ENCODE results near the gene KCNAB1. TPM values are rescaled to one million over a fixed set of nuclear protein-coding genes. Genes with fewer than 3 reads are reported as not detected.

KCNAB1 gene
- polyA plus RNA-seq, 1 donor (not counting 4 experiments of a cell fraction or from before 2014, with no cell fraction given): 0.03 TPM

- H3K4me1 ChIP-seq (ENCODE audit: control insufficient read depth, extremely low read depth, insufficient read depth, low read length): peaks cover 5% of the 10 kb centered on the region
- no peaks in the 10 kb centered on the region for H3K36me3 ChIP-seq (ENCODE audit: control insufficient read depth in 2 of 2, extremely low read depth in 1 of 2, insufficient read depth in 2 of 2, low read length in 2 of 2)
- DNase-seq (ENCODE audit: low read depth, low spot score) (no peak), FAIRE-seq (no peak)
- H3K4me2 ChIP-seq (ENCODE audit: control insufficient read depth, extremely low read depth, insufficient read depth, low read depth, low read length): no peak overlapping the region
- H3K27me3 ChIP-seq (ENCODE audit: control insufficient read depth, extremely low read depth, insufficient read depth, low read length): no peaks in the 10 kb centered on the region
- no peaks in the 10 kb centered on the region for H4K20me1 ChIP-seq (ENCODE audit: control insufficient read depth, extremely low read depth, insufficient read depth, low read length)
- H3K4me3 ChIP-seq (ENCODE audit: control insufficient read depth in 2 of 3, extremely low read depth in 1 of 3, insufficient read depth in 2 of 3, low read depth in 1 of 3, low read length in 3 of 3): no peak overlapping the region
- H3K79me2 ChIP-seq (ENCODE audit: control insufficient read depth, insufficient read depth, low read length): no peaks in the 10 kb centered on the region
- no peak overlapping the region for H2AFZ ChIP-seq (ENCODE audit: control insufficient read depth, low read length)
- H3K9me1 ChIP-seq (ENCODE audit: control insufficient read depth, extremely low read depth, insufficient read depth, low read length): no peaks in the 10 kb centered on the region
- TF ChIP-seq EZH2 (IDR thresholded peaks at IDR 0.05; ENCODE audit: low read length) (no peak), CTCF (optimal IDR thresholded peaks at IDR 0.05 in 1 of 3, IDR thresholded peaks at IDR 0.05 in 1 of 3, conservative IDR thresholded peaks at IDR 0.05 in 1 of 3; ENCODE audit: extremely low read depth in 1 of 3, insufficient read depth in 2 of 3, low read length in 3 of 3) (no peak)
- H3K9me3 ChIP-seq (ENCODE audit: control insufficient read depth, low read depth, low read length): no peaks in the 10 kb centered on the region
- dilution Hi-C loops (cut with MboI; ENCODE audit: extremely low pct_ligation_motif_present, low sequenced_read_pairs): no loop called here
- no peak overlapping the region for H3K9ac ChIP-seq (ENCODE audit: control insufficient read depth, extremely low read depth, insufficient read depth, low read length)
- no peak overlapping the region for H3K27ac ChIP-seq (ENCODE audit: control insufficient read depth, insufficient read depth, low read length)
These were observed 305.3 kb downstream of the KCNAB1 start for GRCh38 chr3:156425651-156426050.

- Histone ChIP-seq H3K9me1 (ENCODE audit: control insufficient read depth, extremely low read depth, insufficient read depth, low read length) (no peaks in the 10 kb centered on the region), H3K4me3 (ENCODE audit: control insufficient read depth in 2 of 3, extremely low read depth in 1 of 3, insufficient read depth in 2 of 3, low read depth in 1 of 3, low read length in 3 of 3) (no peak overlapping the region), H3K27me3 (ENCODE audit: control insufficient read depth, extremely low read depth, insufficient read depth, low read length) (no peaks in the 10 kb centered on the region), H2AFZ (ENCODE audit: control insufficient read depth, low read length) (no peak overlapping the region), H3K36me3 (ENCODE audit: control insufficient read depth in 2 of 2, extremely low read depth in 1 of 2, insufficient read depth in 2 of 2, low read length in 2 of 2) (no peaks in the 10 kb centered on the region), H3K9me3 (ENCODE audit: control insufficient read depth, low read depth, low read length) (no peaks in the 10 kb centered on the region), H3K79me2 (ENCODE audit: control insufficient read depth, insufficient read depth, low read length) (no peaks in the 10 kb centered on the region), H3K9ac (ENCODE audit: control insufficient read depth, extremely low read depth, insufficient read depth, low read length) (no peak overlapping the region), H4K20me1 (ENCODE audit: control insufficient read depth, extremely low read depth, insufficient read depth, low read length) (no peaks in the 10 kb centered on the region), H3K27ac (ENCODE audit: control insufficient read depth, insufficient read depth, low read length) (no peak overlapping the region), H3K4me2 (ENCODE audit: control insufficient read depth, extremely low read depth, insufficient read depth, low read depth, low read length) (no peak overlapping the region), H3K4me1 (ENCODE audit: control insufficient read depth, extremely low read depth, insufficient read depth, low read length) (peaks cover 40% of the 10 kb centered on the region)
- DNase-seq (ENCODE audit: low read depth, low spot score): no peak
- dilution Hi-C loops (cut with MboI; ENCODE audit: extremely low pct_ligation_motif_present, low sequenced_read_pairs): no loop called here
- no peak for TF ChIP-seq EZH2 (IDR thresholded peaks at IDR 0.05; ENCODE audit: low read length)
- TF ChIP-seq CTCF (optimal IDR thresholded peaks at IDR 0.05 in 1 of 3, IDR thresholded peaks at IDR 0.05 in 1 of 3, conservative IDR thresholded peaks at IDR 0.05 in 1 of 3; ENCODE audit: extremely low read depth in 1 of 3, insufficient read depth in 2 of 3, low read length in 3 of 3): no peak
- no peak for FAIRE-seq
These were observed 308.7 kb downstream of the KCNAB1 start for GRCh38 chr3:156429125-156429524.

Measured in keratinocyte (primary cell).